ENCODE data around the gene EEF2KMT.
"Not testable (repeated sequence)": the region's sequence is repeated elsewhere in the genome, so short reads cannot be mapped to it uniquely, and the experiment has no call there.

The EEF2KMT gene

DNA sequence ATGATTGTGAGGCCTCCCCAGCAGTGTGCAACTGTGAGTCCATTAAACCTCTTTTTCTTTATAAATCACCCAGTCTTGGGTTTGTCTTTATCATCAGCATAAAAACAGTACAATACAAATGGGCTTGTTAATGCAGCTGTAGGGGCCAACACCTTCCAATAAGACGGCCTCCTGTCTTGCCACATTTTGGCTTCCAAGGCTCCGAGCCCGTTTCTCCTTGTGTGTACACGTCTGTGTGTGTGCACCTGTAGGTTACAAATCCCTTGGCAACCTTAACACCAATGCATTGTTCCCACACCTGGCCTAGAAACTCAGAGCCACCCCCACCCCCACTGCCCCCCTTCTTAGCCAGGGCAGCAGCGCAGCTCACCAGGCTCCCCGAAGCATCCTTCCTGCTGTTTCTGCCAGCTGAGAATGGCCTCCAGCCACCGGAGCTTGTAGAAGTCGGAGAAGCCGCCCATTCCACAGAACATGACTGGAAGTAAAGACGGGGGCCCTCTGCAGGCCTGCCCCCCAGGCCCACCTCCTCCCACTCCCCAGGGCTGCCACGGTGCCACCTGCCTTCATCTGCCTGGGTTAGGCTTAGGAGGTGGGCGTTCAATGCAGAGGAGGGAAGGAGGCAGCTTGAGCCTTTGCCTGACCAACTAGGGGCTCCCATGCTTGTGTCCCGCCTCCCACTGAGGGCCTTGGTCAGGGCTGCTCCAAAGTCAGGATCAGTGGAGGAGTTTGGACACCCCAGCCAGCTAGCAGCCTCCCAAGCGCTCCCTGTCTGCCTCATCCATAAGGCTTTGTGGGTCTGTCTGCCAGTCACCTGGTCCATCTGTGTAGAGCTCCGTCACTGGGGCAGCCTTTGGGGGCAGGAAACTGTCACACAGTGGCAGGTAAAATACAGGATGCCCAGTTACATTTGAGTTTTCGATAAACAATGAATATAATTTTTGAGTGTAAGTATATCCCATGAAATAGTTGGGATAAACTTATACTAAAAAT lies 42.4 kb downstream of the EEF2KMT start:
- TF ChIP-seq, protein P1, sequence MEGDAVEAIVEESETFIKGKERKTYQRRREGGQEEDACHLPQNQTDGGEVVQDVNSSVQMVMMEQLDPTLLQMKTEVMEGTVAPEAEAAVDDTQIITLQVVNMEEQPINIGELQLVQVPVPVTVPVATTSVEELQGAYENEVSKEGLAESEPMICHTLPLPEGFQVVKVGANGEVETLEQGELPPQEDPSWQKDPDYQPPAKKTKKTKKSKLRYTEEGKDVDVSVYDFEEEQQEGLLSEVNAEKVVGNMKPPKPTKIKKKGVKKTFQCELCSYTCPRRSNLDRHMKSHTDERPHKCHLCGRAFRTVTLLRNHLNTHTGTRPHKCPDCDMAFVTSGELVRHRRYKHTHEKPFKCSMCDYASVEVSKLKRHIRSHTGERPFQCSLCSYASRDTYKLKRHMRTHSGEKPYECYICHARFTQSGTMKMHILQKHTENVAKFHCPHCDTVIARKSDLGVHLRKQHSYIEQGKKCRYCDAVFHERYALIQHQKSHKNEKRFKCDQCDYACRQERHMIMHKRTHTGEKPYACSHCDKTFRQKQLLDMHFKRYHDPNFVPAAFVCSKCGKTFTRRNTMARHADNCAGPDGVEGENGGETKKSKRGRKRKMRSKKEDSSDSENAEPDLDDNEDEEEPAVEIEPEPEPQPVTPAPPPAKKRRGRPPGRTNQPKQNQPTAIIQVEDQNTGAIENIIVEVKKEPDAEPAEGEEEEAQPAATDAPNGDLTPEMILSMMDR (conservative IDR thresholded peaks at IDR 0.05), result no peak

DNA sequence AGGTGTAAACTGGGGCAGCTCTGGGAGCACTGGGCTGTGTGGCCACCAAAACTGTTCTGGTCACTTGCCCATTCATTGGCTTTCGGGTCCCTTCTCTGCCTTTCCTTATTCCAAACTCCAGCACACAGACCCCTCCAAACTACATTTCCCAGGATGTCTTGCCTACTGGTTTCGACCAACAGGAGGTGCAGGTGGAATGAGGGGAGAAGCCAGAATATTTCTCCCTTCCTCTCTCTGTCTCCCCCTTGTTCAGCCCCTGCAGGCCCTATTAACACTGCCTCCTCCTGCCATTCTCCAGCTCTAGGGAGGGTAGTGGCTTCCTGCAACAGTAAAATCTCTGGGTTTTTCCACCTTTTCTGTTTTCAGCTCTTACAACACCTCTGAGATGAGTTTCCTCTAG lies 50.7 kb downstream of the EEF2KMT start:
- TF ChIP-seq, protein P1 (conservative IDR thresholded peaks at IDR 0.05), result no peak
- H3K27ac ChIP-seq, result no peak overlapping the region

More for the DNA sequence above, 42.4 kb downstream of the EEF2KMT start:
- H3K27ac ChIP-seq, result no peak overlapping the region

DNA sequence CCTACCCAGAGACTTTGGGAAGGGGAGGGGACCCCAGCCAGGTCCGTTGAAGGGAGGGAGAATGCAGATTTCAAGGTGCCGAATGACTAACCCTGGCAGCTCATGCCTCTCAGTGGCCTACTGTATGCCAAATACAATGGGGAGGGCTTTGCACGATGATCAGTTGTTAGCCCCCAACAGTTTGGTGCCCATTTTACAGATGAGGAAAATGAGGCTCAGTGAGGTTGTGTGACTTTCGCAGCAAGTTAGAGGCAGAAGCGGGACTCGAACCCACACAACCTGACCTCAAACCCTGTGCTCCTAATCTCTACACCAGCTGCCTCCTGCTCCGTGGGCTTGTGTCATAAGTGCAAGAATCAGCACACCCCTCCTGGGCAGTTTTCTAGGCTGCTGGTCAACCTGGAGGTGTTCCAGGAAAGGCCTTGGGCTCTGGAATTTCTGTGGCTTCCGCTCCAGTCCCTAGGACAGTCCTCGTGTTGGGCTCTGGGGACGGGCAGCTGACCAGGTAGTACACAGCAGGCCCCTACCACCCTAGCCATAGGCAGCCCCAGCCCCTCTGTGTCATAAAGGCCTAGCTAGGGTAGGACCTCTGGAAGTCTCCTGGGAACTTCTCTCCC lies 52.0 kb downstream of the EEF2KMT start:
- TF ChIP-seq, protein P1 (conservative IDR thresholded peaks at IDR 0.05), result no peak

DNA sequence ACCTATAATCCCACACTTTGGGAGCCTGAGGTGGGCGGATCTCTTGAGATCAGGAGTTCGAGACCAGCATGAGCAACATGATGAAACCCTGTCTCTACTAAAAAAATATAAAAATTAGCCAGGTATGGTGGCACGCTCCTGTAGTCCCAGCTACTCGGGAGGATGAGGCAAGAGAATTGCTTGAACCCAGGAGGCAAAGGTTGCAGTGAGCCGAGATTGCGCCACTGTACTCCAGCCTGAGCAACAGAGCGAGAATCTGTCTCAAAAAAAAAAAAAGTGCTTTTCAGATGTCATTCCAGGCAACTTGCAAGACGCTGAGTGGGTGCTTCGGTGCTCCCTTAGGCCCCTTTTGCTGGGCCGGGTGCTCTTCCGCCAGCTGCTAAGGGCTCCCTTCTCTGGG lies 53.0 kb downstream of the EEF2KMT start:
- not testable (repeated sequence) for H3K27ac ChIP-seq

More for the DNA sequence above, 52.0 kb downstream of the EEF2KMT start:
- no peak overlapping the region for H3K27ac ChIP-seq

DNA sequence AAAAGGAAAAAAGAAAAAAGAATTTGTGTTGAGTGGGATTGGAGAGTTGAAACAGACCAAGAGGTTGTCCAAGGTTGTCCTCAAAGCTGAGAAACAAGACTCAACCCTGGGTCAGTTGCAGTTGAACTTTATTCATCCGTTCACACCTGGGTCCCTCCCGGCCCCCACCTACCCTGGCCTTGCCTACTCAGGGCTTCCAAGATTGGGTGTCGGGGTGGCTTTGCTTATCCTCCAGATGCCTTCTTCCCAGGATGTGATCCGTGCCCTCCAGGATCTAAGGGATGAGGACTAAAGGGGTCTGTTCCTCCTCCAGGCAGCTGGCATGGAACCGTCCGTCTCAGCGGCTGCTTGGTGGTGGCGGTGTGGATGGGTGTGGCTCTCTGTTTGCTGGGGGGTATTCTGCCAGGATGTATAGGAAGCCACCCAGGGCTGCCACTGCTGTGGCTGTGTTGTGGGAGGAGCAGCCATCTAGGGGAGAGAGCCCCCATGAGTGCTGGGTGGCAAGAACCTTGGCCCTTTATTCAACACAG lies 53.5 kb downstream of the EEF2KMT start:
- TF ChIP-seq, protein P1 (conservative IDR thresholded peaks at IDR 0.05), result no peak
- H3K27ac ChIP-seq, result no peak overlapping the region

DNA sequence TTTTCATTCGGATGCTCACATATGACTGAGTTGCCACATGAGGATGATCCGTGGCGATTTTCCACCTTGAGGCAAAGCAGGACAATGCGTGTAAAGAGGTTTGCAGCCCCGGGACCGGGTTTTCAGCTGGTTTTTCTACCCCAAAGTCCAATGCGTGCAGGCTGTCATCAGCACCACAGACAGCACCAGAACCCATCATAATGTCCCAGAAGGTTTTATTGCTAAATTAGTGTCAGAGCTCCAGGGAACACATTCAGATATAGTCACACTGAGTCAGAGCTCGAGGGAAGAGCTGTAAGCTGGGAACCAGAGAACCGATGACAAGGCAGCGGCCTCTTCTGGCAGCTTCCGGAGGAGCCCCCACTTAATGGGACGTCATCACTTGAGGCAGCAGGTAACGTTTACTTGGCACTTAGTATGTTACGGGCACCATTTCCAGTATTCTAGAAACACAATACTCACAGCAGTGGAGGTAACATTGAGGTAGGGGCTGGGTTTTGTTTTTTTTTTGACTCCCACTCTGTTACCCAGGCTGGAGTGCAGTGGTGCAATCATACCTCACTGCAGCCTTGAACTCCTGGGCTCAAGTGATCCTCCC lies 54.9 kb downstream of the EEF2KMT start:
- TF ChIP-seq, protein P1 (conservative IDR thresholded peaks at IDR 0.05), result no peak
- no peak overlapping the region for H3K27ac ChIP-seq

DNA sequence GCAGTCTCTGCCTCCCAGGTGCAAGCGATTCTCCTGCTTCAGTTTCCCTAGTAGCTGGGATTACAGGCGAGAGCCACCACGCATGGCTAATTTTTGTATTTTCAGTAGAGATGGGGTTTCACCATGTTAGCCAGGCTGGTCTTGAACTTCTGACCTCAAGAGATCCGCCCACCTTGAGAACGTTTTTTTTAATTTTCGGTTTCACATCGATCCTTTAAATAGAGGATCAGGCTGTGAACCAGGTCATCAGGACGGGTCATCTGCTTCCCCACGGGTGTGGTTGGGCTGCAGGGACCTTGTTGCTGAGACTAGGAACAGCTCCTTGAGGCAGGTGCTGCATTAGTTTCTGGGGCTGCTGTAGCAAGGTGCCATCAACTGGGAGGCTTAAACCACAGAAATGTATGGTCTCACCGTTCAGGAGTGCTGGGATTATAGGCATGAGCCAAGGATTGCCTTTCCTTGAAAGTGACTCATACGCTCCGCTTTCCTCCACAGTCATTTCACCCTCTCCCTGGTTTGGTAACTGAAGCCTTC lies 55.9 kb downstream of the EEF2KMT start:
- no peak overlapping the region for H3K27ac ChIP-seq
- TF ChIP-seq, protein P1 (conservative IDR thresholded peaks at IDR 0.05), result no peak
